ENCODE data around the gene STIM1. TPM values are rescaled to one million over a fixed set of nuclear protein-coding genes. Genes with fewer than 3 reads are reported as not detected.

STIM1 gene
- total RNA-seq, 1 donor from 2014 or later: 60.7 TPM

- TF ChIP-seq CTCF (IDR thresholded peaks at IDR 0.05): no peak
- no peak overlapping the region for H3K27ac ChIP-seq
- H3K4me1 ChIP-seq: no peaks in the 10 kb centered on the region
- no peaks in the 10 kb centered on the region for H3K36me3 ChIP-seq
- intact Hi-C loops (cut with DNase I): no loop called here
- H3K9me3 ChIP-seq: no peaks in the 10 kb centered on the region
- H3K4me3 ChIP-seq: no peak overlapping the region
- no peaks in the 10 kb centered on the region for H3K27me3 ChIP-seq
- DNase-seq (no peak), ATAC-seq (no peak)
Observed at GRCh38 chr11:4017129-4017528, 161.7 kb downstream of the STIM1 start.

- H3K27me3 ChIP-seq: no peaks in the 10 kb centered on the region
- no peak overlapping the region for H3K27ac ChIP-seq
- DNase-seq (no peak), ATAC-seq (no peak)
- H3K9me3 ChIP-seq: no peaks in the 10 kb centered on the region
- H3K4me3 ChIP-seq: no peak overlapping the region
- no peaks in the 10 kb centered on the region for H3K36me3 ChIP-seq
- no peak for TF ChIP-seq CTCF (IDR thresholded peaks at IDR 0.05)
- H3K4me1 ChIP-seq: no peaks in the 10 kb centered on the region
- intact Hi-C loops (cut with DNase I): no loop called here
Observed at GRCh38 chr11:4018641-4019040, 163.2 kb downstream of the STIM1 start.

- H3K27ac ChIP-seq: no peak overlapping the region
- peaks cover 8% of the 10 kb centered on the region for H3K36me3 ChIP-seq
- no peak overlapping the region for H3K4me3 ChIP-seq
- DNase-seq (no peak), ATAC-seq (no peak)
- intact Hi-C loops (cut with DNase I): no loop called here
- no peaks in the 10 kb centered on the region for H3K27me3 ChIP-seq
- TF ChIP-seq CTCF (IDR thresholded peaks at IDR 0.05): no peak
- H3K9me3 ChIP-seq: no peaks in the 10 kb centered on the region
- peaks cover 3% of the 10 kb centered on the region for H3K4me1 ChIP-seq
Observed at GRCh38 chr11:4019891-4020290, 164.4 kb downstream of the STIM1 start.

GRCh38 chr11:4022669-4023068, 167.2 kb downstream of the STIM1 start:
- DNase-seq: no peak
- ATAC-seq: no peak
- TF ChIP-seq CTCF (IDR thresholded peaks at IDR 0.05): no peak
- Histone ChIP-seq H3K27me3 (no peaks in the 10 kb centered on the region), H3K36me3 (peaks cover 8% of the 10 kb centered on the region), H3K27ac (no peak overlapping the region), H3K9me3 (no peaks in the 10 kb centered on the region), H3K4me1 (peaks cover 12% of the 10 kb centered on the region), H3K4me3 (no peak overlapping the region)
- intact Hi-C loops (cut with DNase I): no loop called here

GRCh38 chr11:4025248-4025966, 169.9 kb downstream of the STIM1 start:
- Histone ChIP-seq H3K4me1 (peaks cover 17% of the 10 kb centered on the region), H3K27me3 (no peaks in the 10 kb centered on the region), H3K27ac (peak overlapping the region; percentile 5), H3K4me3 (no peak overlapping the region), H3K9me3 (no peaks in the 10 kb centered on the region), H3K36me3 (peaks cover 8% of the 10 kb centered on the region)
- no peak for DNase-seq
- no peak for ATAC-seq
- intact Hi-C loops (cut with DNase I): no loop called here
- no peak for TF ChIP-seq CTCF (IDR thresholded peaks at IDR 0.05)

GRCh38 chr11:4025967-4026324, 170.5 kb downstream of the STIM1 start:
- intact Hi-C loops (cut with DNase I): no loop called here
- H3K27me3 ChIP-seq: no peaks in the 10 kb centered on the region
- no peak overlapping the region for H3K4me3 ChIP-seq
- peaks cover 17% of the 10 kb centered on the region for H3K4me1 ChIP-seq
- H3K9me3 ChIP-seq: no peaks in the 10 kb centered on the region
- TF ChIP-seq CTCF (IDR thresholded peaks at IDR 0.05): no peak
- ATAC-seq (no peak), DNase-seq (no peak)
- H3K27ac ChIP-seq: no peak overlapping the region
- H3K36me3 ChIP-seq: peaks cover 8% of the 10 kb centered on the region
